Neural progenitor cell (in vitro differentiated cells): Measurements from ENCODE around the gene LEO1.

Source experiments
- EZH2 ChIP-seq: fragments of 200-600 bp; sonication (generic); IDR thresholded peaks from 2 replicates; pipeline ENCODE4 v1.6.1; 2017; ENCODE audit warnings: antibody characterized with exemption, mild to moderate bottlenecking, moderate library complexity
- EZH2phosphoT487 ChIP-seq: fragments of 200-600 bp; sonication (generic); IDR thresholded peaks from 2 replicates; pipeline ENCODE4 v1.6.1; 2017; ENCODE audit warnings: antibody characterized with exemption

GRCh38 chr15:52004806-52005205, 33.2 kb upstream of the LEO1 start:
- TF ChIP-seq EZH2, result no peak
- no peak for TF ChIP-seq EZH2phosphoT487
